PC-9 (cell line): ENCODE measurements around the gene SIM2.

Source experiments
- CTCF ChIP-seq: fragments of 200-600 bp; sonication (generic); conservative IDR thresholded peaks from 2 replicates; pipeline ENCODE4 v1.6.1; 2017; ENCODE audit warnings: mixed run types, antibody characterized with exemption, mild to moderate bottlenecking, moderate library complexity
- EZH2 ChIP-seq: fragments of 200-600 bp; sonication (generic); IDR thresholded peaks from 2 replicates; pipeline ENCODE4 v1.8.0; 2017; ENCODE audit warnings: antibody characterized with exemption, low read depth

- TF ChIP-seq CTCF (no peak), EZH2 (no peak)
Observed at GRCh38 chr21:36694031-36694515, 4.8 kb upstream of the SIM2 start.
